Hematopoietic multipotent progenitor cell (in vitro differentiated cells): Measurements from ENCODE around the gene FOXF1. TPM values are rescaled to one million over a fixed set of nuclear protein-coding genes. Genes with fewer than 3 reads are reported as not detected.

Source experiments
- DNase-seq, 3 donors: peaks; one replicate each; pipeline ENCODE4 v3.0.0-alpha.2; 2011 to 2015; ENCODE audit warnings: low read depth in 2 of 3, low spot score in 2 of 3
- total RNA-seq: library from RNA; depleted of rRNA; stranded (reverse); fragments of >200 nt; gene quantifications from one replicate; pipeline ENCODE4 v1.2.3, GENCODE V29; 2012

The FOXF1 gene
- total RNA-seq, 1 donor = under 0.01 TPM

GRCh38 chr16:86531641-86532525, 21.6 kb downstream of the FOXF1 start:
- DNase-seq = no peak

GRCh38 chr16:86532526-86532815, 22.1 kb downstream of the FOXF1 start:
- no peak for DNase-seq

- DNase-seq = no peak
These were observed 22.7 kb downstream of the FOXF1 start for GRCh38 chr16:86533076-86533475.

GRCh38 chr16:86533767-86534351, 23.5 kb downstream of the FOXF1 start:
- DNase-seq = no peak

GRCh38 chr16:86534779-86535615, 24.7 kb downstream of the FOXF1 start:
- no peak for DNase-seq

- DNase-seq = no peak
These were observed 26.3 kb downstream of the FOXF1 start for GRCh38 chr16:86536621-86537020.

GRCh38 chr16:86537486-86537885, 27.2 kb downstream of the FOXF1 start:
- DNase-seq = no peak

- DNase-seq = no peak
These were observed 28.0 kb downstream of the FOXF1 start for GRCh38 chr16:86538196-86538780.

- no peak for DNase-seq
These were observed 30.6 kb downstream of the FOXF1 start for GRCh38 chr16:86540894-86541293.

- DNase-seq = no peak
These were observed 31.2 kb downstream of the FOXF1 start for GRCh38 chr16:86541560-86541959.

- DNase-seq = no peak
These were observed 32.7 kb downstream of the FOXF1 start for GRCh38 chr16:86542756-86543750.

GRCh38 chr16:86545481-86545880, 35.2 kb downstream of the FOXF1 start:
- no peak for DNase-seq

- DNase-seq = no peak
These were observed 35.8 kb downstream of the FOXF1 start for GRCh38 chr16:86545954-86546637.

- DNase-seq = no peak
These were observed 36.3 kb downstream of the FOXF1 start for GRCh38 chr16:86546638-86547013.

GRCh38 chr16:86547286-86547685, 37.0 kb downstream of the FOXF1 start:
- DNase-seq = no peak

- DNase-seq = no peak
These were observed 39.0 kb downstream of the FOXF1 start for GRCh38 chr16:86549076-86549892.

GRCh38 chr16:86549893-86550190, 39.5 kb downstream of the FOXF1 start:
- no peak for DNase-seq

GRCh38 chr16:86550281-86550680, 40.0 kb downstream of the FOXF1 start:
- DNase-seq = no peak

GRCh38 chr16:86553356-86553755, 43.0 kb downstream of the FOXF1 start:
- no peak for DNase-seq
